HCT116 (cell line): ENCODE results near the gene TPM3. TPM values are rescaled to one million over a fixed set of nuclear protein-coding genes. Genes with fewer than 3 reads are reported as not detected.

Experiments
- ATAC-seq: fragments of 200-7000 bp; cut with Tn5 transposase; 2 replicates; pipeline ENCODE4 v1.9.1; 2020; ENCODE audit warnings: mild to moderate bottlenecking, moderate library complexity
- BruUV-seq: library from RNA; stranded (reverse); fragments of 400-500 nt; replicated peaks from 2 replicates; lab custom pipeline; 2021; lab: Mats Ljungman, UMichigan
- CTCF ChIA-PET: fragments of 300-600 bp; sonication (Branson Sonifier 250); formaldehyde crosslinking; loops from one replicate; lab custom pipeline; 2021; ENCODE audit warnings: antibody characterized with exemption; lab: Charles Lee
- POLR2A ChIA-PET: fragments of 300-600, 350-600 bp; sonication (Branson Sonifier 250); formaldehyde crosslinking; loops from one replicate; lab custom pipeline; 2021; ENCODE audit warnings: antibody characterized with exemption; lab: Charles Lee
- RAD21 ChIA-PET, 2 experiments: fragments of 300-600 bp; sonication (Branson Sonifier 250); formaldehyde crosslinking; loops; one replicate each; lab custom pipeline; 2023; ENCODE audit warnings: low total read pairs in 2 of 2; ENCODE audit not compliant: uncharacterized antibody in 2 of 2, unreplicated experiment in 2 of 2, low non-redundant PET in 1 of 2; lab: Charles Lee
- DNase-seq: peaks from one replicate; pipeline ENCODE4 v3.0.0-alpha.2; 2010; ENCODE audit warnings: low read depth, low spot score
- H2AFZ ChIP-seq: fragments of 200-600 bp; shearing (Covaris generic), sonication (generic); 2 replicates; pipeline ENCODE4 v1.6.1; 2017; ENCODE audit warnings: low read depth, mixed run types, mixed read lengths, antibody characterized with exemption, low read length; ENCODE audit not compliant: poor library complexity, severe bottlenecking
- H3K27ac ChIP-seq: 2 replicates; pipeline ENCODE4 v1.5.1; 2012; ENCODE audit warnings: low read depth, low read length
- H3K27me3 ChIP-seq: fragments of 200-600 bp; sonication (generic); 2 replicates; pipeline ENCODE4 v1.6.1; 2016; ENCODE audit warnings: mixed run types, low read length, mixed read lengths; ENCODE audit not compliant: insufficient read depth
- H3K36me3 ChIP-seq, 2 experiments: fragments of 200-500 bp in 1 of 2; fragments of 200-600 bp in 1 of 2; sonication (Bioruptor generic) in 1 of 2; sonication (generic) in 1 of 2; 2 replicates each; pipeline versions ENCODE4 v1.5.1 to v1.6.1; 2014 to 2016; ENCODE audit warnings: low read length in 2 of 2, inconsistent platforms in 1 of 2, mixed read lengths in 1 of 2, mixed run types in 1 of 2; ENCODE audit not compliant: insufficient read depth in 2 of 2, control insufficient read depth in 1 of 2
- H3K4me1 ChIP-seq, 2 experiments: fragments of 200-600 bp in 1 of 2; sonication (generic) in 1 of 2; 2 replicates each; pipeline versions ENCODE4 v1.5.1 to v1.6.1; 2012 to 2017; ENCODE audit warnings: low read length in 2 of 2, inconsistent platforms in 1 of 2, mild to moderate bottlenecking in 1 of 2, mixed read lengths in 1 of 2, mixed run types in 1 of 2, moderate library complexity in 1 of 2; ENCODE audit not compliant: insufficient read depth in 2 of 2, control insufficient read depth in 1 of 2
- H3K4me2 ChIP-seq: fragments of 200-600 bp; sonication (generic); 2 replicates; pipeline ENCODE4 v1.6.1; 2017; ENCODE audit warnings: mixed run types, low read length, mixed read lengths
- H3K4me3 ChIP-seq, 2 experiments: fragments of 200-600 bp in 1 of 2; sonication (generic) in 1 of 2; replicated peaks in 1 of 2; 2 replicates each; pipeline ENCODE4 v1.5.1; 2011 to 2016; ENCODE audit warnings: low read length in 2 of 2, control low read depth in 1 of 2, low read depth in 1 of 2, mild to moderate bottlenecking in 1 of 2, mixed read lengths in 1 of 2, mixed run types in 1 of 2
- H3K79me2 ChIP-seq: fragments of 200-600 bp; sonication (generic); 2 replicates; pipeline ENCODE4 v1.6.1; 2017; ENCODE audit warnings: mild to moderate bottlenecking, mixed run types, low read length, moderate library complexity, mixed read lengths; ENCODE audit not compliant: insufficient read depth
- H3K9ac ChIP-seq: fragments of 200-600 bp; sonication (generic); 2 replicates; pipeline ENCODE4 v1.6.1; 2016; ENCODE audit warnings: low read length, mixed read lengths
- H3K9me2 ChIP-seq: fragments of 200-600 bp; sonication (generic), shearing (Covaris generic); 2 replicates; pipeline ENCODE4 v1.6.1; 2017; ENCODE audit warnings: mixed run types, mild to moderate bottlenecking, moderate library complexity; ENCODE audit not compliant: insufficient read depth
- H3K9me3 ChIP-seq, 2 experiments: fragments of 200-500 bp in 1 of 2; fragments of 200-600 bp in 1 of 2; sonication (Bioruptor generic) in 1 of 2; sonication (generic) in 1 of 2; 2 replicates each; pipeline ENCODE4 v1.6.1; 2014 to 2017; ENCODE audit warnings: low read length in 2 of 2, mixed read lengths in 2 of 2, inconsistent platforms in 1 of 2, low read depth in 1 of 2, mild to moderate bottlenecking in 1 of 2, mixed run types in 1 of 2, moderate library complexity in 1 of 2; ENCODE audit not compliant: control insufficient read depth in 1 of 2, insufficient read depth in 1 of 2
- H4K20me1 ChIP-seq: fragments of 200-600 bp; sonication (generic), shearing (Covaris generic); 2 replicates; pipeline ENCODE4 v1.6.1; 2017; ENCODE audit warnings: mixed run types, mild to moderate bottlenecking, moderate library complexity; ENCODE audit not compliant: insufficient read depth
- RAD21 ChIP-seq: IDR thresholded peaks from 2 replicates; pipeline ENCODE4 v1.6.1; 2012; ENCODE audit warnings: low read depth, mild to moderate bottlenecking
- intact Hi-C: fragments of 100-400 bp; cut with micrococcal nuclease; formaldehyde crosslinking; loops from 2 replicates; pipeline ENCODE4 v1.10.0; 2022
- total RNA-seq: library from RNA; stranded (reverse); gene quantifications from one replicate; pipeline ENCODE4 v1.2.1, GENCODE V29; 2021; ENCODE audit not compliant: unreplicated experiment
- TF ChIP-seq, protein P1 (sequence below): IDR thresholded peaks from 2 replicates; pipeline ENCODE4 v1.6.1; 2012
- TF ChIP-seq, protein P2 (sequence below), 3 experiments: fragments of 200-600 bp in 1 of 3; sonication (generic) in 1 of 3; IDR thresholded peaks in 2 of 3; conservative IDR thresholded peaks in 1 of 3; 2 replicates each; pipeline ENCODE4 v1.5.1; 2012 to 2017; ENCODE audit warnings: low read depth in 2 of 3, low read length in 2 of 3, antibody characterized with exemption in 1 of 3, borderline replicate concordance in 1 of 3, control low read depth in 1 of 3, mild to moderate bottlenecking in 1 of 3, mixed read lengths in 1 of 3, mixed run types in 1 of 3, moderate library complexity in 1 of 3; ENCODE audit not compliant: insufficient read depth in 1 of 3

Gene TPM3
- total RNA-seq, 1 experiment from 2014 or later = 457 TPM

DNA sequence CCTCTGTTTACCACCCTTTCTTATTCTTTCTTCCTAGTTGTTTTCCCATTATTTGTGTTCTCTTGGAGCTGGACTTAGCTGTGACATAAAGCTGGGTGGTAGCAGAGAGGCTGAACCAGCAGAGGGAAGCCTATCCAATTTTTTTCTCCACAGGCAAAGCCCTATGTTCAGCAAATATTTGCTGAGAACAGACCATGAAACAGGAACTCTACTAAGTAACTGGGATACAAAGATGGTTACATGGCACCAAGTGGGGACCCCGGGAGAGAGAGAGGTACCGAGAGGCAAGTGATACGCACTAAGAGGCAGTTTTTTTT is 7.6 kb upstream of the TPM3 start:
- Histone ChIP-seq H3K36me3 (no peaks in the 10 kb centered on the region), H3K79me2 (no peaks in the 10 kb centered on the region), H3K9ac (no peak overlapping the region), H3K4me1 (peaks cover 2 to 10% of the 10 kb centered on the region in 2 experiments; a peak in 2 of 4 replicates), H3K9me3 (no peaks in the 10 kb centered on the region), H3K27me3 (peaks cover 5% of the 10 kb centered on the region; the same call in 1 of the 2 replicates), H3K4me2 (peak overlapping the region; percentile 50), H4K20me1 (no peaks in the 10 kb centered on the region), H3K9me2 (no peaks in the 10 kb centered on the region), H3K4me3 (no peak overlapping the region), H2AFZ (peak overlapping the region; percentile 81), H3K27ac (no peak overlapping the region)
- ATAC-seq = peak; percentile 61
- RAD21 ChIA-PET = interaction anchor here (0.6 to 1.4 kb wide), 3 partner anchors 72 to 213 kb away, joined by 3 to 11 read pairs (median 5); no protein-coding TSS in a partner anchor
- TF ChIP-seq, protein P1, sequence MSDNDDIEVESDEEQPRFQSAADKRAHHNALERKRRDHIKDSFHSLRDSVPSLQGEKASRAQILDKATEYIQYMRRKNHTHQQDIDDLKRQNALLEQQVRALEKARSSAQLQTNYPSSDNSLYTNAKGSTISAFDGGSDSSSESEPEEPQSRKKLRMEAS = 0 out of 2 replicates have a peak, but pooled peaks have one; percentile 17
- TF ChIP-seq, protein P2, sequence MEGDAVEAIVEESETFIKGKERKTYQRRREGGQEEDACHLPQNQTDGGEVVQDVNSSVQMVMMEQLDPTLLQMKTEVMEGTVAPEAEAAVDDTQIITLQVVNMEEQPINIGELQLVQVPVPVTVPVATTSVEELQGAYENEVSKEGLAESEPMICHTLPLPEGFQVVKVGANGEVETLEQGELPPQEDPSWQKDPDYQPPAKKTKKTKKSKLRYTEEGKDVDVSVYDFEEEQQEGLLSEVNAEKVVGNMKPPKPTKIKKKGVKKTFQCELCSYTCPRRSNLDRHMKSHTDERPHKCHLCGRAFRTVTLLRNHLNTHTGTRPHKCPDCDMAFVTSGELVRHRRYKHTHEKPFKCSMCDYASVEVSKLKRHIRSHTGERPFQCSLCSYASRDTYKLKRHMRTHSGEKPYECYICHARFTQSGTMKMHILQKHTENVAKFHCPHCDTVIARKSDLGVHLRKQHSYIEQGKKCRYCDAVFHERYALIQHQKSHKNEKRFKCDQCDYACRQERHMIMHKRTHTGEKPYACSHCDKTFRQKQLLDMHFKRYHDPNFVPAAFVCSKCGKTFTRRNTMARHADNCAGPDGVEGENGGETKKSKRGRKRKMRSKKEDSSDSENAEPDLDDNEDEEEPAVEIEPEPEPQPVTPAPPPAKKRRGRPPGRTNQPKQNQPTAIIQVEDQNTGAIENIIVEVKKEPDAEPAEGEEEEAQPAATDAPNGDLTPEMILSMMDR (IDR thresholded peaks at IDR 0.05 in 2 of 3, conservative IDR thresholded peaks at IDR 0.05 in 1 of 3; ENCODE audit: borderline replicate concordance in 1 of 3, insufficient read depth in 1 of 3, low read depth in 2 of 3, low read length in 2 of 3) = 0 out of 6 replicates have a peak, but pooled peaks of 1 of the 3 experiments have one; percentile 13
- TF ChIP-seq RAD21 = no peak
- TF ChIP-seq, all 23 proteins: peak for 2
- ChIA-PET POLR2A (interaction anchor here (0.7 to 1.3 kb wide), 3 partner anchors 17 to 136 kb away, joined by 3 to 5 read pairs (median 3); no protein-coding TSS in a partner anchor), CTCF (interaction anchor here (0.7 to 2.7 kb wide), 10 partner anchors 8 to 347 kb away, joined by 3 to 18 read pairs (median 5); partner anchors contain the start of gene ATP8B2)
- DNase-seq = no peak
- BruUV-seq = no TSS peak
- intact Hi-C loops = loop anchor here (1.0 kb wide), 1 partner anchor 73 kb away; the partner anchor contains the start of gene HAX1
